ENCODE measurements around the gene PLXDC1.

GRCh38 chr17:39073353-39073752 is 78.1 kb downstream of the PLXDC1 start:
- TF ChIP-seq CTCF (IDR thresholded peaks at IDR 0.05 in 4 of 5, conservative IDR thresholded peaks at IDR 0.05 in 1 of 5) (no peak), POLR2A (IDR thresholded peaks at IDR 0.05) (no peak)

Data from gastrocnemius medialis (tissue), 4 donors.